GM18867 (cell line): ENCODE measurements around the gene SMIM38.
A peak's percentile ranks its signal among the peaks of the same experiment; 100 is the strongest.

Experiments
- ATAC-seq: cut with Tn5 transposase; IDR thresholded peaks from one replicate; pipeline ENCODE4 v1.9.1; 2021; ENCODE audit warnings: mild to moderate bottlenecking, moderate library complexity; ENCODE audit not compliant: unreplicated experiment

Gene SMIM38

DNA sequence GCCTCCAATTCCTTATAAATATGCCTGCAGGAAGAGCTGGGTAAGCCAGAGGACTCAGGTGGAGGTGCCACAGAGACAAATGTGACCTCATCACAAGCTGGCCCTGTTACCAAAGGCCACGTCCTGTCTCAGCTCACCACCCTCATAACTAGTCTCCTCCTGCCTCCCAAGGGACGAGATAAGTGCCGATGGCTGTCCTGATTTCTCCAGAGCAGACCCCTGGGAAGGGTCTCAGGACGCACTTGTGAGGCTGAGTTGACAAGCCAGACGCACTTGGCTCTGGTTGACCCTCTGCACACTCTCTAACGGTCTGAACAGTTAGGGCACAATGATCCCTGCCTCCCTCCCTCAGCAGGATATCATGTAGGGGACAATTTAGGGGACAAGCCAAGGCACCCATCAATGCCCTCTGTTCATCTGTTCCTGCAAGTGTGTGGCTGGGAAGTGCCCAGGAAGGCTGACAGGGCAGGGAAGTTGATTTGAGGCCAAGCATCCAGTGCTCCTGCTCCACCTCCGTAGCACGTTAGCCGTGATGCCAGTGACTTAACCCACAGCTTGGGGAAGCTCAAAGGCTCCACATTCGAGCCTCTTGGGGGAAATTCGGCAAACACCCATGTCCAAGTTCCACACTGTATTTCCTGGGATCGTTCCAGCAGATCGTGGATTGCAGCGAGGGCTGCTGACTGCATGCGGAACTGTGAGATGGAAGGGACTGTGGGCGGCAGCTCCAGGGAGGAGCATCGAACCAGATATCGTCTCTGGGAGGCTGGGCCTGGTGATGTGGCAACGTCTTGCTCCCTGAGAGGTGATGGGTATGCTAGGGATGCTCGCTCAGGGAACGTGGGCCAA is 2.8 kb downstream of the SMIM38 start:
- ATAC-seq: no peak

DNA sequence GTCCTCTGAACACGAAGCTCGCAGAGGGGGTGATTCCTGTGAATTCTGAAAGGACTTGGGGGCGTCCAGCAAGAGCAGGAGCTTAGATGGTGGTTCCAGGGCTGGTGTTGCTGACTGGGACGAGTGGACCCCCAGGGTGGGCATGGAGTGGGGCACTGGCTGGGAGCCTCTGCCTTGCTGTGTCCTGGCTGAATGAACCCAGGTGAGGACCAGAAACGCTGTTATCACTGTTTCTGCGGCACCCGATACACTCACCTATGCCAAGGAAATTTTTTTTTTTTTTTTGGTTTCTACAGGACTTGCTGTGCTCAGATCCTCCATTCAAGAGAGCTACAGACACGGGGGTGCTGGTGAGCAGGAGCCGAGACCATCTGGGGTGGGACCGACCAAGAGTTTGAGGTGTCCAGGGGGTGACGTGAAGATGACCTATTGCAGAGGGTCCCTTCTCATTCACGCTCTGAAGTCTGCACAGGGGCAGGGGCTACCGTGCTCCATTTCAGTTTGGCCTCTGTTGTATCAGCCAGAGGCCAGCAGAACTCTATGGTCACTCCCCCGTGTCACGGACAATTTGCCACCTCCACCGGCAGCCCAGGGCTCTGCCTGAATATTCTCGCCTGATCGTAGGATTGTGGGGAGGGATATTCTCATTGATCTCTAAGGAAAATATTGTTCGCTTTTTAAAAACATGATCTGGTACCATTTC is 3.6 kb downstream of the SMIM38 start:
- ATAC-seq: no peak

- ATAC-seq: no peak
These were observed 4.8 kb downstream of the SMIM38 start for GRCh38 chr11:69160296-69161116.

- ATAC-seq: no peak
These were observed 5.3 kb downstream of the SMIM38 start for GRCh38 chr11:69161117-69161407.

- ATAC-seq: no peak
These were observed 6.8 kb downstream of the SMIM38 start for GRCh38 chr11:69162505-69162904.

DNA sequence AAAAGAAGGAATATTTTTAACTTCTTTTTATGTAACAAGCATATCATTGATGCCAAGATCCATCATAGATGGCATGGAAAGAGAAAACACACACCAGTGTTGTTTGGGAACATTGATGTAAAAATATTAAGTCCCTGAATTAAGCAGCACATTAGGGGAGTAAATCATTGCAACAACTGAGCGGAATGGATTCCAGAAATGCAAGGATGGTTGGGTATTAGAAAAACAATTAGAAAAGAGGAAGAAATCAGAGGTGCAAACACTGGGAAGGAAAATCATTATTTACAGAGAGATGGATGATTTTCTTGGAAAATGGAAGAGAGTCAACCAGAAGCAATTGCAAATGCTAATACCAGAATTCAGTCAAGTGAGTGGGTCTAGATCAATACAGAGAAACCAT is 8.1 kb downstream of the SMIM38 start:
- no peak for ATAC-seq

DNA sequence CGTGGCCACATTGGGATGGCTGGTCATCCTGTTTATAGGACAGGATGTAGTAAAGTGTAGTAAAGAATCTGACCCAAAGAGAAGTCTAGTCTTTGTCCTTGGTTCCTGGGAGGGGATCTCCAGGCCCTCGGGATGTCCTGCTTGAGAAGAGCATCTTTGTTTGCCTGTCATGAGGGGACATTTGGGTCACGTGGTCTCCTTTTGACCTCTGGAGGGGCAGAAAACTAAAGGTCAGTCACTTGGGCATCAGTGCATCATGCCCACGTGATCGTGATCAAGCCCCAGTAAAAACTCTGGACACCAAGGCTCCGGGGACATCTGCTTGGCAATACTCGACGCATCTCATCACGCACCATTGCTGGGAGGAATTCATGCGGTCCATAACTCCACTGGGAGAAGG is 9.1 kb downstream of the SMIM38 start:
- ATAC-seq: no peak

DNA sequence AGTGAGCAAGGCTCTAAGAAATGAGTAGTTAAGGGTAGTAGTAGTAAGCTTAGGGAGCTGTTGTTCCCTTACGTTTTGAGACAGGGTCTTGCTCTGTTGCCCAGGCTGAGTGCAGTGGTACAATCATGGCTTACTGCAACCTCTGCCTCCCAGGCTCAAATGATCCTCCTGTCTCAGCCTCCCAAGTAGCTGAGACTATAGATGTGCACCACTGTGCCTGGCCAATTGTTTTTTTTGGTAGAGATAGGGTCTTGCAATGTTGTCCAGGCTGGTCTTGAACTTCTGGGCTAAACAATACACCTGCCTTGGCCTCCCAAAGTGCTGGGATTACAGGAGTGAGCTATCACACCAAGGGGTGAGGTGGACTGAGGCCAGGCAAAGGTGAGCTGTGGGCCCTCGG is 10.0 kb downstream of the SMIM38 start:
- no peak for ATAC-seq

DNA sequence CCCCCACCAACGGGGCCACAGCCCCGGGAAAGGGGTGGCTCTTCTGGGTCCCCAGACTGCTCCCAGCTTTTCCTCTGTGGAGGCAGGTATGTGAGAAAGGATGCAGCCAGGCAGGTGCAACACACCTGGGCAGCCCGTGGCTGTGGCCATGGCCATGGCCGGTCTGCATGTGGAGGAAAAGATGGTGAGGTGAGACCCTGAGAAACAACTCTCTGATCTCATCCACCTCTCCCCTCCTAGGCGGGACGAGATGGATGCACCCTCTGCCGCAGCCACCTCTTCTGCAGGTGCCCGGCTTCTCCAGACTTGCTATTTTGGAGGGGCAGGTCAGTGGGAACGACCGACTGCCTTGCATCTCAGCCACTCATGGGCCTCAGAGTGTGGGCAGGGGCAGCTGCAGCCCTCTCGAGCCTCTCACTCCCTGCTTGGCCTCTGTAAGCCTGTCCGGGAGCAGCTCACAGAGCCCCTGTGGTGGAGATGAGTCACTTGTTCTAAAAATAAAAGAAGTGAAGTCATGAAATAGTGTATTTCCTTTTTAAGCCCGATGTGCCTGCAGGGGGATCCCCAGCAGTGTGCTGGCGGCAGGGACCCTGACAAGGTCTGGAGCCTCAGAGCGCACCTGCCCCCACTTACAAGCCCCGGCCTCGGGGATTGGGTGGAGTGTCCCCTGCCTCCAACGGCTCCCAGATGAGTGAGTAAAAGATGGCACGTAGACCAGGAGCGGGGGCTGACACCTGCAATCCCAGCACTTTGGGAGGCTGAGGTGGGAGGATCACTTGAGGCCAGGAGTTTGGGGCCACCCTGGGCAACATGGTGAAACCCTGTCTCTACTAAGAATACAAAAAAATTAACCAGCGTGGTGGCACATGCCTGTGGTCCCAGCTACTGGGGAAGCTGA is 10.7 kb downstream of the SMIM38 start:
- ATAC-seq: peak; percentile 90

GRCh38 chr11:69167130-69167915 is 11.6 kb downstream of the SMIM38 start:
- no peak for ATAC-seq

DNA sequence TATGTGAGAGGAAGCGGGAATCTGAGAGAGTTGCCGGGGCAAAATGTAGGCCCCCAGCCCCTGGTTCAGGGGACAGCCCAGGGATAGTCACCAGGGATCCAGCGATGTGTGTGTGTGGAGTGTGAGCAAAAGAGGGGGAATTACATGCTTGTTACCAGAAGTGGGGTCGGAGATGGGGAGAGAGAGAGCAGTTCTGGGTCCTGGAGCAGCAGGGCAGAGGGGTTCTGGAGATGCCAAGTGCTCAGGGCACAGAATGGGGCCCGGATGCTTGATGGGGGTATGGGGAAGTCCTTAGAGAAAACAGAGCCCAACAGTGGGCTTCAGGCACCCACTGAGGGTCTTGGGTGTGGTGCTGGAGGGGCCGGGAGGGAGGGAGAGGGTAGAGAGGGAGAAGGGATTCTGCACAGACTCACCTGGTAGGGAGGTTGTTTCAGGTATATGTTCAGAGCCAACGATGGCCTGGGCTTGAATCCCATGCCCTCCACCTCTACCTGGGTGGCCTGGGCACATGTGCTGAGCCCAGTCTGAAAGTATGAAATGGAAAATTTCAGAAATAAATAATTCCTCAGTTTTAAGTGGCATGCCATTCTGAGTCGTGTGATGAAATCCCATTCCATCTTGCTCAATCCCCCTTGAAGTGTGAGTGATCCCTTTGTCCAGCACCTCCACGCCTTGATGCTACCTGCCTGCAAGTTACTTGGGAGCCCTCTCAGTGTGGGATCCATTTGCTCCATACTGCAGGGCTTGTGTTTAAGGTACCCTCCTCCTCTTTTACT is 12.4 kb downstream of the SMIM38 start:
- ATAC-seq: no peak

DNA sequence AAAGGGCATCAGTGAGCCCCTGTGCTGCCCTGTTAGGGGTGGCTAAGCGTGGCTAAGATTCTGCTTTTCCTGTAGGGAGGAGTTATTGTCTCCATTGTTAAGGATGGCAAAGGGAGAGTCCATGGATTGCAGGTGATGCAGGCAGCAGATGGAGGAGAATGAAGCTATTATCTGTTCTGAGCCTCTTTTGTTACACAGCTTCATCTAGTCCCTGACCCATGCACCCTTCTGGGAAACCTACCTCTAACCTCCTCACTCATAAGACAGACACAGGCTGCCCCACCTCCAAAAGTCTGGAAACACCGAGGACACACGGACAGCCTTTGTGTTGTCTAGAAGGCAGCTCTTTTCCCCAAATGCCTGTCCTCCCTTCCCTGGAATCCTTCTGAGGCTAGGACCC is 13.7 kb downstream of the SMIM38 start:
- ATAC-seq: no peak

DNA sequence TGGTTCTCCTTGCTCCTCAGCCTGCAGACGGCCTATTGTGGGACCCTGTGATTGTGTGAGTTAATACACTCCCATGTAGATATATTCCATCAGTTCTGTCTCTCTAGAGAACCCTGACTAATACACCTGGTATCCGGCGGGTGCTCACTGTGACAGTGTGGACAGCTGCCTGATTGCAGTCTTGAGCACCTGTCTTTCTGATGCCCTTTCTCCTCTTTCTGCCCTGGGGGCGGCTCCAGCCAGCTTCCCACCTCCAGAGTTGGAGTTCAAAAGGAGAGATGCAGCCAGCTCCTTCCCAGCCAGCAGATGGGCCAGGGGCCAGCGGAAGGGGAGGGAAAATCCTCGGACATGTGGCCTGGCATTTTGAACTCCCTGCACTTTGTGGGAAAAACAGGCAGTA is 15.0 kb downstream of the SMIM38 start:
- no peak for ATAC-seq

DNA sequence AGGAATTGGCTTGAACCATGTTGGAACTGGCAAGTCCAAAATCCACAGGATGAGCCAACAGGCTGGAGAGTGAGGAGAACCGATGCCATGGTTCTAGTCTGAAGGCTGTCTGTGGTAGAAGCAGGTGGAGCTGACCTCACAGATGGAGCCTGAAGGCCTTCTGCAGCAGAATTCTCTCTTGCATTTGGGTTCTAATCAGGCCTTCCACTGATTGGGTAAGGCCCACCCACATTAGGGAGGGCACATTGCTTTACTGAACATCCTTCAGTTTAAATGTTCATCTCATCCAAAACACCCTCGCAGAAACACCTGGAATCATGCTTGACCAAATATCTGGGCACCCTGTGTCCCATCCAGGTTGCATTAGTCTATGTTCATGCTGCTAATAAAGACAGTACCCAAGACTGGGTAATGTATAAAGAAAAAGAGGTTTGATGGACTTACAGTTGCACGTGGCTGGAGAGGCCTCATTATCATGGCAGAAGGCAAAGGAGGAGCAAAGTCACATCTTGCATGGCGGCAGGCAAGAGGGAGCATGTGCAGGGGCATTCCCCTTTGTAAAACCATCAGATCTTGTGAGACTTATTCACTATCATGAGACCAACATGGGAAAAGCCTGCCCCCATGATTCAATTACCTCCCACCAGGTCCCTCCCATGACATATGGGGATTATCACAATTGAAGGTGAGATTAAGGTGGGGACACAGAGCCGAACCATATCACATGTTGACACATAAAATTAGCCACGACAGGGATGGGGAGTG is 15.9 kb downstream of the SMIM38 start:
- ATAC-seq: no peak

- no peak for ATAC-seq
These were observed 16.9 kb downstream of the SMIM38 start for GRCh38 chr11:69172674-69173073.

DNA sequence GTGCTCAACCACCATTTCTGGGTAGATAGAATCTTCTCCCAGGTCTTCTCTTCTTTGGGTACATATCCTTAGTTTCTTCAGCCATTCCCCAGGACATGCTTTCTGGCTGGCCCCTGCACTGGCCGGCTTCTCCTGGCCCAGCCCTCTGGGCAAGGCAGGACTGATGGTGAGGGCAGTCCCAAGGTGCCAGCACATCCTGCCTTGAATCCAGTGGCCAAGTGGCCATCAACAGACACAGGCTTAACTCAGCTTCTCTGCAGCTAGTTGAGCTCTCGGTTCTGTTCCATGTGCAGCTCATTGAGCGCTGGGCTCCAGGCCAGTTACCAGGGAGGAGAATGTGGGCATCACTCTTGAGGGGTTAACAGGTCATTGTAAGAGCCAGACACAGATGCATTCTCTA is 17.6 kb downstream of the SMIM38 start:
- no peak for ATAC-seq

DNA sequence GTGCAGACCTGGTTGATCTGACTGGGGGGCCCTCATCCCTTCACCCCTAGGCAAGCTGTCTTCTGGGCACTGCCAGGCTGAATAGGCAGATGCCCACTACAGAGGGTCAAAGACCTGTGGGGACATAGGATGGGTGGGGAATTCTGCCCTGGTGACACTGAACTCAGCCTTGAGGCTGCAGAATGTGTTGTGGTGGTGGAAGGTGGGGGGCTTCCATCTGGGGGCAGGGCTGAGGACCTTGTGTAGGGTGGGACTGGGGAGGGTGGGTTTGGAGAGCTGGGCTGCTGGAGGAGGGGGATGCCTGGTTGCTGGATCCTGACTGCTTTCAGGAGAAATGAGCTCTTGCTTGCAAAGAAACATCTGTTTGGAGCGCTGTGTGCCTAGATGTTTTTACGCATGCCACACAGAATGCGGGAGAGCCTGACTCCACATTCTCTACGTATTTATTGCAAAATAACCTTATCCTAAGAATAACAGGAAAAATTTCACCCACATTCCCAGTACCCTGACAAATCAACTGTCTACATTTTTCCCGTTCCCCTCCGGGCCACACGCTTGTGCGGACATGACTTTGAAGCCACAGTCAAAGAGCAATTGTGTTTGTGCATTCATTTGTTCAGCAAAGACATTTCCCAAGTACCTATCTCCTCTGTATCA is 18.3 kb downstream of the SMIM38 start:
- ATAC-seq: no peak

DNA sequence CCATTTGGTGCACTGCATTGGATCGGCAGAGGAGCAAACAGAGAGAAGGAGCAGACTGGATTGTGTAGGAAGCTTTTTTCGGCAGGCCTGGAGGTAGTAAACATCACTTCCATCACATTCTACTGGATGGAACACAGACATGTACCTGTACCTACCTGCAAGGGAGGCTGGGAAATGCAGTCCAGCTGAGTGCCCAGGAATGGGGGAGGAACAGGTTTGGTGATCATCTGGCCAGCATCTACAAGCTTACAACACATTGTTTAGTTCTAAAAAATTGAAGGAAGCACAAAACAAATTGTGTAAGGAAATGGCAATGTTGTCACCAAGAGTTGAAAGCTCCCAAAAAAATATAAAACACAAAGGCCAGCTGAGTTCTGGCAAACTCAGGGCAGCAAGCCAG is 19.1 kb downstream of the SMIM38 start:
- ATAC-seq: no peak
